SK-N-SH (cell line): Measurements from ENCODE around the gene BRSK1.

Experiments
- EP300 ChIP-seq, 2 experiments: IDR thresholded peaks; 2 replicates each; pipeline versions ENCODE4 v1.4.0 to v1.6.1; 2012; ENCODE audit warnings: borderline replicate concordance in 1 of 2, low read depth in 1 of 2, low read length in 1 of 2
- MAX ChIP-seq: IDR thresholded peaks from 2 replicates; pipeline ENCODE4 v1.4.0; 2012; ENCODE audit warnings: low read depth
- POLR2AphosphoS5 ChIP-seq: IDR thresholded peaks from 2 replicates; pipeline ENCODE4 v1.6.1; 2012; ENCODE audit warnings: low read depth, low read length
- TF ChIP-seq, protein P1 (sequence below): fragments of 200-600 bp; sonication (generic); IDR thresholded peaks from 2 replicates; pipeline ENCODE4 v1.6.1; 2017; ENCODE audit warnings: antibody characterized with exemption, mild to moderate bottlenecking, moderate library complexity

DNA sequence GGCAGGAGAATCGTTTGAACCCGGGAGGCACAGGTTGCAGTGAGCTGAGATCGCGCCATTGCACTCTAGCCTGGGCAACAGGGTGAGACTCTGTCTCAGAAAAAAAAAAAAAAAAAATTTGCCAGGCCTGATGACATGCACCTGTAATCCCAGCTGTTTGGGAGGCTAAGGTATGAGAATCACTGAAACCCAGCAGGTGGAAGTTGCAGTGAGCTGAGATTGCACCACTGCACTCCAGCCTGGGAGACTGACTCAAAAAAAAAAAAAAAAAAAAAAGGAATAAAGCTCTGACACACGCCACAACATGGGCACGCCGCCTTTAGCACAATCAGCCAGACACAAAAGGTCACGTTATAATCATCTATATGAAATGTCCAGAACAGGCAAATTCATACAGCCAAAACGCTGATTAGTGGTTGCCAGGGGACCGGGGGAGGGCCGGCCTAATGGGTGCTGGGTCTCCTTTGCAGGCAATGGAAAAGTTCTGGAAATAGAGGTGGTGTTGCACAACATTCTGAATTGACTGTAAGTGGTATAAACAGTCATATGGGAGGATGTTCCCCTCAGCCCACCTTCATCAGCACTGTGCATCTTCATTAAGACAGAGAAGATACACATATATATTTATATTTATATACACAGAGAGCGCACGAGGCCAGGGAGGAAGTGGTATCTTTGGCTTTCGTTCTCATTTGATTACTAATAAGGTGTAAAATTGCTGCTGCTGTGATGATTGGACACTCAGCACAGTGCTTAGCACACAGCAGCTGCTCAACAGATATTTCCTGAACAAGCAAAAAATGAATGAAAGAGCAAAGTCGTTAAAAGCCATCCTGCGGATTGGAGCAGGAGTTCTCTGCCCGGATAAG is 7.7 kb upstream of the BRSK1 start:
- TF ChIP-seq POLR2AphosphoS5 (no peak), EP300 (IDR thresholded peaks at IDR 0.05; ENCODE audit: borderline replicate concordance in 1 of 2, low read depth in 1 of 2, low read length in 1 of 2) (no peak), MAX (no peak)
- TF ChIP-seq, protein P1, sequence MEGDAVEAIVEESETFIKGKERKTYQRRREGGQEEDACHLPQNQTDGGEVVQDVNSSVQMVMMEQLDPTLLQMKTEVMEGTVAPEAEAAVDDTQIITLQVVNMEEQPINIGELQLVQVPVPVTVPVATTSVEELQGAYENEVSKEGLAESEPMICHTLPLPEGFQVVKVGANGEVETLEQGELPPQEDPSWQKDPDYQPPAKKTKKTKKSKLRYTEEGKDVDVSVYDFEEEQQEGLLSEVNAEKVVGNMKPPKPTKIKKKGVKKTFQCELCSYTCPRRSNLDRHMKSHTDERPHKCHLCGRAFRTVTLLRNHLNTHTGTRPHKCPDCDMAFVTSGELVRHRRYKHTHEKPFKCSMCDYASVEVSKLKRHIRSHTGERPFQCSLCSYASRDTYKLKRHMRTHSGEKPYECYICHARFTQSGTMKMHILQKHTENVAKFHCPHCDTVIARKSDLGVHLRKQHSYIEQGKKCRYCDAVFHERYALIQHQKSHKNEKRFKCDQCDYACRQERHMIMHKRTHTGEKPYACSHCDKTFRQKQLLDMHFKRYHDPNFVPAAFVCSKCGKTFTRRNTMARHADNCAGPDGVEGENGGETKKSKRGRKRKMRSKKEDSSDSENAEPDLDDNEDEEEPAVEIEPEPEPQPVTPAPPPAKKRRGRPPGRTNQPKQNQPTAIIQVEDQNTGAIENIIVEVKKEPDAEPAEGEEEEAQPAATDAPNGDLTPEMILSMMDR, result no peak
